Activated CD8-positive, alpha-beta T cell treated with anti-CD3 and anti-CD28 coated beads for 36 hours (primary cell): ENCODE data around the gene IFI27L1. TPM values are rescaled to one million over a fixed set of nuclear protein-coding genes. Genes with fewer than 3 reads are reported as not detected.

Experiments used
- ATAC-seq: fragments of 200-7000 bp; cut with Tn5 transposase; one replicate; pipeline ENCODE4 v1.10.0; 2021; ENCODE audit warnings: mild to moderate bottlenecking, moderate library complexity
- CTCF ChIA-PET: fragments of 350-600 bp; sonication (Branson Sonifier 250); formaldehyde crosslinking; loops from one replicate; lab custom pipeline; 2021; ENCODE audit warnings: antibody characterized with exemption; lab: Charles Lee
- POLR2A ChIA-PET: fragments of 350-600 bp; sonication (Branson Sonifier 250); formaldehyde crosslinking; loops from one replicate; lab custom pipeline; 2021; ENCODE audit warnings: antibody characterized with exemption; lab: Charles Lee
- DNase-seq: peaks from one replicate; pipeline ENCODE4 v3.0.0-alpha.2; 2020
- H3K27ac Mint-ChIP-seq: one replicate; pipeline ENCODE4 v1.8.0; 2021; ENCODE audit warnings: mild to moderate bottlenecking, mixed read lengths
- H3K27me3 Mint-ChIP-seq: one replicate; pipeline ENCODE4 v1.8.0; 2021; ENCODE audit warnings: mixed read lengths
- H3K36me3 Mint-ChIP-seq: one replicate; pipeline ENCODE4 v1.8.0; 2021; ENCODE audit warnings: low read depth, mixed read lengths
- H3K4me1 Mint-ChIP-seq: one replicate; pipeline ENCODE4 v1.8.0; 2021; ENCODE audit warnings: low read depth, mixed read lengths
- H3K4me3 Mint-ChIP-seq: one replicate; pipeline ENCODE4 v1.8.0; 2021; ENCODE audit warnings: mild to moderate bottlenecking, moderate library complexity, mixed read lengths
- H3K9me3 Mint-ChIP-seq: one replicate; pipeline ENCODE4 v1.8.0; 2021; ENCODE audit warnings: mixed read lengths
- CTCF ChIP-seq: fragments of 200-600 bp; IDR thresholded peaks from one replicate; pipeline ENCODE4 v1.8.0; 2022; ENCODE audit warnings: antibody characterized with exemption, mild to moderate bottlenecking
- intact Hi-C: fragments of 100-400 bp; cut with micrococcal nuclease; formaldehyde crosslinking; loops from one replicate; pipeline ENCODE4 v1.10.0; 2022
- total RNA-seq, 2 experiments: library from RNA; stranded (reverse); gene quantifications; one replicate each; pipeline ENCODE4 v1.2.3, GENCODE V29; 2021

The IFI27L1 gene
- total RNA-seq, 2 experiments from 2014 or later = 21.9 to 23.3 TPM

DNA sequence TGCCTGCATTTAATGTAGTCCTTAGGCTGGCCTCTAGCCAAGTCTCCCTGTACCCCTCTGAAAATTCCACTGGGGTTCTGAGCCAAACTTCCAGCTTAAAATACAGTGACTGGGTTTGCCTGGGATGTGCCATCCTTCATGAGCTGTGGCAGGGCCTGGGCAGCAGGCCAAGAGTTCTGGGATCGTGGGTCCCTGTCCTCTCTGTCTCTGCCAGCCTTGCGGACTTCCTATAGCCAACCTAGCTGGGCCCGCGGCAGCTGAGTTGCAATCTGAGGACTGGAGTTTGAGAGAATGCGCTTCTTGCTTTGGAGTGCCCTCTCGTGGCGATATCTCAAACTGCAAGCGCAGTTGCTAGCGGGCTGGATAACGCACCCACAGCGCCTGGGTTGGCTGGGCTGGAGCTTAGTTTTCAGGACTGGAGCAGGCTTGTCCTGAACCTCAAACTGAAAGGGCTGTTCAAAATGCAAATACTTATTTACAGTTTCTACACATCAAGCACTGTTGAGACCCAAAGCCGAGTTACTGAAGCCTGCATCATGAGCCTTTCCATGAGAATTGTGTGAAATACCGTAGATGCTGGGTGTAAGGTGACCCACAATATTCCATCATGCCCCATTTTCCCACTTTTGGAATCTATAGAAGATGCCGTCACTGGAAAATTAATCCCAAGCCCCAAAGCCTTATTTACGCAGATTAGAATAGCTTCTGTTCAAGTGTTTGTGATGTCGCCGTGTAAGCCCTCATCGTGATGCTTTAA is 55.6 kb downstream of the IFI27L1 start:
- H3K9me3 Mint-ChIP-seq = peaks cover 5% of the 10 kb centered on the region
- peaks cover 15% of the 10 kb centered on the region for H3K27me3 Mint-ChIP-seq
- no peak overlapping the region for H3K27ac Mint-ChIP-seq
- POLR2A ChIA-PET = interaction anchor here (1.1 kb wide), 1 partner anchor 9 kb away, joined by 3 read pairs; no protein-coding TSS in a partner anchor
- peaks cover 2% of the 10 kb centered on the region for H3K4me1 Mint-ChIP-seq
- H3K36me3 Mint-ChIP-seq = no peaks in the 10 kb centered on the region
- CTCF ChIA-PET = interaction anchor here (0.6 to 8.5 kb wide), 69 partner anchors 9 to 492 kb away, joined by 3 to 115 read pairs (median 5); partner anchors contain the start of genes DDX24, IFI27, IFI27L1 and OTUB2
- ATAC-seq = peak; percentile 96
- peak; percentile 95 for TF ChIP-seq CTCF
- no peak overlapping the region for H3K4me3 Mint-ChIP-seq
- intact Hi-C loops = loop anchor here (1.0 to 10.0 kb wide), 3 partner anchors 44 to 182 kb away; no protein-coding TSS in a partner anchor
- peak; percentile 93 for DNase-seq

DNA sequence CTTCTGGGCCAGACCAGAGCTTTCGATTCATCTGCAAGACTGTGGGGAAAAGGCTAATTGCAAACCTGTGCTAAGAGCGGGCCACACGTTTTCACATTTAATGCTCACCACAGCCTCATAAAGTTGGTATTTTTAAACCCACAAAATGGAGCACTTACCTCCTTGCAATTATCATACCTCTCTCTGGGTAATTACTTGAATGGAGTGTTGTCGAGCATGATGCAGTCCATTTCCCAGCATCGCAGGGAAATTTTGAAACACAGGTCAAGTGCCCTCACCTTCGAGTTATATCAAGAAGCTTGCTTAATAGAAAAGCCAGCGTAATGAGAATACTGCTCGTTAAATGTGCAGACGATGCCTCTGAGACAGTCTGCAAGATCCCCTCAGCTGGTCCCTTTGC is 57.1 kb downstream of the IFI27L1 start:
- CTCF ChIA-PET = interaction anchor here (0.8 to 8.5 kb wide), 8 partner anchors 13 to 199 kb away, joined by 3 to 115 read pairs (median 4); no protein-coding TSS in a partner anchor
- no peak for ATAC-seq
- no peak for TF ChIP-seq CTCF
- Mint-ChIP-seq H3K4me1 (peaks cover 2% of the 10 kb centered on the region), H3K4me3 (no peak overlapping the region), H3K9me3 (peaks cover 5% of the 10 kb centered on the region), H3K27me3 (peaks cover 15% of the 10 kb centered on the region), H3K36me3 (no peaks in the 10 kb centered on the region), H3K27ac (no peak overlapping the region)
- POLR2A ChIA-PET = no interaction called here
- intact Hi-C loops = loop anchor here (10.0 kb wide), 1 partner anchor 183 kb away; no protein-coding TSS in a partner anchor
- DNase-seq = no peak

DNA sequence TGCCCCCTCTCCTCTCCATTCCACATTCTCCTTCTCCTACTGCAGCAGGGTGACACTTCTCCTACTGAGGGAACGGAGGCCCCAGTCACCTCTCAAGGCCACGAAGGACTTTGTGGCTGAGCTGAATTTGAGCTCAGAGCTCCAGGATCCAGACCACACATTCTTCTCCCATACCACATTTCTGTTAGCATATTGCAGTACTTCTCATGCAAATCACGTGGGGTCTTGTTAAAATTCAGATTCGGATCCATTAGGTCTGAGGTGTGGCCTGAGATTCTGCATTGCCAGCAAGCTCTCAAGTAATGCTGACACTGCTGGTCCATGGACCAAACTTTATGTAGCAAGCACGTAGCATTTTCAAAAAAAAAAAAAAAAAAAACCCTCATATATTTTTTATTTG is 57.9 kb downstream of the IFI27L1 start:
- no peak for ATAC-seq
- peaks cover 5% of the 10 kb centered on the region for H3K9me3 Mint-ChIP-seq
- H3K4me3 Mint-ChIP-seq = no peak overlapping the region
- DNase-seq = no peak
- TF ChIP-seq CTCF = no peak
- CTCF ChIA-PET = interaction anchor here (0.8 to 8.5 kb wide), 7 partner anchors 13 to 199 kb away, joined by 3 to 115 read pairs (median 3); no protein-coding TSS in a partner anchor
- peaks cover 2% of the 10 kb centered on the region for H3K4me1 Mint-ChIP-seq
- POLR2A ChIA-PET = no interaction called here
- no peak overlapping the region for H3K27ac Mint-ChIP-seq
- intact Hi-C loops = loop anchor here (10.0 kb wide), 1 partner anchor 184 kb away; no protein-coding TSS in a partner anchor
- peaks cover 12% of the 10 kb centered on the region for H3K27me3 Mint-ChIP-seq
- H3K36me3 Mint-ChIP-seq = no peaks in the 10 kb centered on the region

DNA sequence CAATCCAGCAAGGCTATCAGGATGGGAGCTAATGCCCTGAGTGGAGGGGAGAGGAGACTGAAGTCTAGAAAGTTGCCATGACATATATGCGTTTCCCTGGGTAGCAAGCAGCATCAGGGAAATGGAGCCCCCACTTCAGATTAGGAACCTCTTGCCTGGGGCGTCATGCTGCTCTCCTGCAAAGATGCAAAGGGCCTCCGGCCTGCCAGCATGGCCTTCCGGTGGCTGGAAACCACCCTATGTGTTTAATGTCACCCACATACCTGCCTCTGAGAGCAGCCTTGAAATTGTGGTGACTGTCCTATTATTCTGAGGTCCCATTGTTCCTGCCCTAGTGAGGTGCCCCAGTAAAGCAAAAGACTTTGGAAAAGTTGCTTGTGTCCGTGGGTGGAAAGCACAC is 58.3 kb downstream of the IFI27L1 start:
- no peak for DNase-seq
- peaks cover 3% of the 10 kb centered on the region for H3K4me1 Mint-ChIP-seq
- H3K27ac Mint-ChIP-seq = no peak overlapping the region
- no peak for TF ChIP-seq CTCF
- peaks cover 5% of the 10 kb centered on the region for H3K9me3 Mint-ChIP-seq
- H3K27me3 Mint-ChIP-seq = peaks cover 12% of the 10 kb centered on the region
- ChIA-PET CTCF (interaction anchor here (1.1 to 8.5 kb wide), 5 partner anchors 12 to 200 kb away, joined by 3 to 115 read pairs (median 4); no protein-coding TSS in a partner anchor), POLR2A (no interaction called here)
- no peak for ATAC-seq
- no peak overlapping the region for H3K4me3 Mint-ChIP-seq
- H3K36me3 Mint-ChIP-seq = no peaks in the 10 kb centered on the region
- intact Hi-C loops = loop anchor here (10.0 kb wide), 1 partner anchor 185 kb away; no protein-coding TSS in a partner anchor

GRCh38 chr14:94142247-94142646 is 61.1 kb downstream of the IFI27L1 start:
- ATAC-seq (no peak), DNase-seq (no peak)
- H3K36me3 Mint-ChIP-seq = no peaks in the 10 kb centered on the region
- CTCF ChIA-PET = interaction anchor here (1.0 to 8.5 kb wide), 8 partner anchors 10 to 344 kb away, joined by 3 to 92 read pairs (median 5); no protein-coding TSS in a partner anchor
- peaks cover 11% of the 10 kb centered on the region for H3K4me1 Mint-ChIP-seq
- H3K27ac Mint-ChIP-seq = no peak overlapping the region
- H3K9me3 Mint-ChIP-seq = peaks cover under 1% of the 10 kb centered on the region
- peaks cover 2% of the 10 kb centered on the region for H3K27me3 Mint-ChIP-seq
- intact Hi-C loops = no loop called here
- POLR2A ChIA-PET = no interaction called here
- no peak overlapping the region for H3K4me3 Mint-ChIP-seq
- no peak for TF ChIP-seq CTCF
